ENCODE data around the gene PTGR1. TPM values are rescaled to one million over a fixed set of nuclear protein-coding genes. Genes with fewer than 3 reads are reported as not detected.

The PTGR1 gene
- total RNA-seq, 4 donors from 2014 or later = 0.77 to 71.1 (median 42.0) TPM

GRCh38 chr9:111524731-111525055 is 74.8 kb downstream of the PTGR1 start:
- intact Hi-C loops (cut with DNase I; ENCODE audit: low total_unique reads) = no loop called here
- H3K27ac ChIP-seq = peak overlapping the region; percentile 77 to 78

DNA sequence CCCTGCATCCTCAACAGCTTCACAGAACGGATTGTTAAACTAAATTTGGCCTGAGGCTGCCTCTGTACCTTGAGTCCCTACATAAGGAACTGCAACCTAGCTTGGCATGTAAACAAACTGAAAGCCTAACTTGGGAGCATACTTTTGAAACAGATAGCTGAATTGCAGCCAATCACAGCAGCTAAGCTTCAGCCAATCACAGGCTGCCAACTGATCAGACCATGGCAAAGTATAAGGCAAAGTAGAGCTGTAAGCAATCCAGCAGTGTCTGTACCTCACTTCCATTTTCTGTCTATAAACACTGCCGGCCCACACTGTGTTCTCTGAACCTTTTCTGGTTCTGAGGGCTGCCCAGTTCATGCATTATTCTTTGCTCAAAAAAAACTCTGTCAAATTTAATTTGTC is 83.4 kb downstream of the PTGR1 start:
- H3K9me3 ChIP-seq = no peaks in the 10 kb centered on the region
- TF ChIP-seq POLR2A (IDR thresholded peaks at IDR 0.05) = no peak
- TF ChIP-seq, protein P1, sequence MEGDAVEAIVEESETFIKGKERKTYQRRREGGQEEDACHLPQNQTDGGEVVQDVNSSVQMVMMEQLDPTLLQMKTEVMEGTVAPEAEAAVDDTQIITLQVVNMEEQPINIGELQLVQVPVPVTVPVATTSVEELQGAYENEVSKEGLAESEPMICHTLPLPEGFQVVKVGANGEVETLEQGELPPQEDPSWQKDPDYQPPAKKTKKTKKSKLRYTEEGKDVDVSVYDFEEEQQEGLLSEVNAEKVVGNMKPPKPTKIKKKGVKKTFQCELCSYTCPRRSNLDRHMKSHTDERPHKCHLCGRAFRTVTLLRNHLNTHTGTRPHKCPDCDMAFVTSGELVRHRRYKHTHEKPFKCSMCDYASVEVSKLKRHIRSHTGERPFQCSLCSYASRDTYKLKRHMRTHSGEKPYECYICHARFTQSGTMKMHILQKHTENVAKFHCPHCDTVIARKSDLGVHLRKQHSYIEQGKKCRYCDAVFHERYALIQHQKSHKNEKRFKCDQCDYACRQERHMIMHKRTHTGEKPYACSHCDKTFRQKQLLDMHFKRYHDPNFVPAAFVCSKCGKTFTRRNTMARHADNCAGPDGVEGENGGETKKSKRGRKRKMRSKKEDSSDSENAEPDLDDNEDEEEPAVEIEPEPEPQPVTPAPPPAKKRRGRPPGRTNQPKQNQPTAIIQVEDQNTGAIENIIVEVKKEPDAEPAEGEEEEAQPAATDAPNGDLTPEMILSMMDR (IDR thresholded peaks at IDR 0.05) = no peak
- H3K27ac ChIP-seq = no peak overlapping the region
- H3K4me3 ChIP-seq = no peak overlapping the region
- intact Hi-C loops (cut with DNase I; ENCODE audit: low total_unique reads) = no loop called here
- DNase-seq = no peak
- H3K4me1 ChIP-seq = no peaks in the 10 kb centered on the region
- H3K27me3 ChIP-seq = no peaks in the 10 kb centered on the region
- H3K36me3 ChIP-seq = no peaks in the 10 kb centered on the region

More at GRCh38 chr9:111524731-111525055, 74.8 kb downstream of the PTGR1 start:
- H3K36me3 ChIP-seq = no peaks in the 10 kb centered on the region
- TF ChIP-seq, protein P1 (IDR thresholded peaks at IDR 0.05) = no peak
- TF ChIP-seq POLR2A (IDR thresholded peaks at IDR 0.05) = no peak
- no peaks in the 10 kb centered on the region for H3K27me3 ChIP-seq
- no peak for DNase-seq
- H3K4me3 ChIP-seq = peak overlapping the region; percentile 90 to 100
- no peaks in the 10 kb centered on the region for H3K4me1 ChIP-seq
- H3K9me3 ChIP-seq = no peaks in the 10 kb centered on the region

DNA sequence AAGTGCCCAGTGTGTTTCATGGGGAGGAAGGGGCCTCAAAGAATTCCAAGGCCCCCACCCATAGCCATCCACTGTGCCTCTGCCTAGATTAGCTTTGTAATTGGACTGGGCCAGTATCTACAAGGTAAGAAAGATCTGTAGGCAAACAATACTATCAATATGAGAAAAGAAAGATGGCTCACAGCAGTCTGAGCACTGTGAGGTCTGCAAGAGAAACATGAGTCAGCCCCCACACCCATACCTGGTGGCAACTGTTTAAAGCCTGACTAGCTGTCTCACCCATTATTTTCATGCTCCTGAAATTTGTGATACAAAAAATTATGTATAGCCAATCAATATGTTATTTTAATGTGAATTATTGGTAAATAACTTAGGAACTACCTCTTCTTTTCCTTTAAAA is 84.5 kb downstream of the PTGR1 start:
- Histone ChIP-seq H3K4me1 (no peaks in the 10 kb centered on the region), H3K27ac (no peak overlapping the region), H3K27me3 (no peaks in the 10 kb centered on the region), H3K4me3 (no peak overlapping the region), H3K36me3 (no peaks in the 10 kb centered on the region), H3K9me3 (no peaks in the 10 kb centered on the region)
- TF ChIP-seq, protein P1 (IDR thresholded peaks at IDR 0.05) = no peak
- no peak for TF ChIP-seq POLR2A (IDR thresholded peaks at IDR 0.05)
- DNase-seq = no peak
- intact Hi-C loops (cut with DNase I; ENCODE audit: low total_unique reads) = no loop called here

Other genes starting within 250 kb of the PTGR1 start
- 100 to 1,000 TPM in 1 of 4 donors, 10 to 100 TPM in 3; 56.1 to 115 (median 84.4) TPM for gene ECPAS, start 115.3 kb downstream of the PTGR1 start, total RNA-seq
- gene ZNF483, start 74.5 kb downstream of the PTGR1 start, total RNA-seq = 10 to 100 TPM; 11.0 to 60.2 (median 31.7) TPM
- 10 to 100 TPM in 1 of 4 donors, 1 to 10 TPM in 2, not detected in 1; 8.4 to 24.7 (median 9.1) TPM for gene DNAJC25, start 31.7 kb upstream of the PTGR1 start, total RNA-seq
- gene GNG10, start 62.0 kb upstream of the PTGR1 start, total RNA-seq = 10 to 100 TPM; 32.8 to 89.0 (median 69.3) TPM
- 1 to 10 TPM in 1 of 4 donors, under 1 TPM in 1, not detected in 2; 0.28 to 1.0 TPM for gene SHOC1, start 195.3 kb upstream of the PTGR1 start, total RNA-seq

Data from uterus (tissue), 4 donors.